Right lobe of liver (tissue), 6 donors: ENCODE results near the gene RNASET2. TPM values are rescaled to one million over a fixed set of nuclear protein-coding genes. Genes with fewer than 3 reads are reported as not detected.

ENCODE experiments used
- ATAC-seq, 4 donors: fragments of 200-7000 bp; cut with Tn5 transposase; one replicate each; pipeline ENCODE4 v1.9.1; 2020; ENCODE audit warnings: mild to moderate bottlenecking in 4 of 4, moderate library complexity in 4 of 4
- DNase-seq, 3 donors: peaks; one replicate each; pipeline ENCODE4 v3.0.0-alpha.2; 2020
- H3K27ac ChIP-seq, 3 donors: fragments of 200-600 bp; one replicate each; pipeline ENCODE4 v1.8.0; 2022
- H3K27me3 ChIP-seq, 2 donors: fragments of 200-600 bp; one replicate each; pipeline ENCODE4 v1.8.0; 2022
- H3K36me3 ChIP-seq, 4 donors: fragments of 200-600 bp; sonication (generic) in 1 of 4; one replicate each; pipeline versions ENCODE4 v1.5.1 to v1.8.0; 2017 to 2022; ENCODE audit warnings: control low read depth in 1 of 4
- H3K4me1 ChIP-seq, 4 donors: fragments of 200-600 bp; sonication (generic) in 1 of 4; one replicate each; pipeline versions ENCODE4 v1.5.1 to v1.8.0; 2017 to 2022; ENCODE audit warnings: control low read depth in 1 of 4
- H3K4me3 ChIP-seq, 3 donors: fragments of 200-600 bp; one replicate each; pipeline ENCODE4 v1.8.0; 2022
- H3K9me3 ChIP-seq, 4 donors: fragments of 200-600 bp; sonication (generic) in 1 of 4; one replicate each; pipeline versions ENCODE4 v1.5.1 to v1.8.0; 2017 to 2022; ENCODE audit warnings: control low read depth in 1 of 4
- POLR2A ChIP-seq: fragments of 450-650 bp; IDR thresholded peaks from one replicate; pipeline ENCODE4 v1.6.1; 2017; ENCODE audit warnings: antibody characterized with exemption, mild to moderate bottlenecking
- WGBS: methylation state at CpG from one replicate; pipeline ENCODE4 v1.1.6; 2018; ENCODE audit warnings: low coverage, low lambda C conversion rate; ENCODE audit not compliant: insufficient coverage; ENCODE audit errors: missing lambda C conversion rate; 5-methylcytosine and 5-hydroxymethylcytosine counted together
- intact Hi-C, 2 donors: fragments of 100-400 bp; cut with DNase I; formaldehyde crosslinking; loops; one replicate each; pipeline versions ENCODE4 v1.11.2 to v1.14.1; 2022
- total RNA-seq, 6 experiments: library from RNA; depleted of rRNA in 2 of 6; stranded (reverse); fragments of >200 nt in 2 of 6; fragmentation: NEBNext Ultra II Directional in 3 of 6; extraction: Animal tissue kit (Norgen Biotek cat#: 25700) in 3 of 6; gene quantifications; one replicate each; pipeline versions ENCODE4 v1.1.0 to v1.2.4, GENCODE V29; 2016 to 2023
- TF ChIP-seq, protein P1 (sequence below), 4 donors: fragments of 200-600 bp in 3 of 4; fragments of 450-650 bp in 1 of 4; IDR thresholded peaks; one replicate each; pipeline versions ENCODE4 v1.5.1 to v1.8.0; 2016 to 2022; ENCODE audit warnings: antibody characterized with exemption in 4 of 4, mild to moderate bottlenecking in 2 of 4
- donor health status: DM: no; HTN: yes; CAD: no.
- donor health status: DM: no; HTN: no; CAD: no.
- donor health status: DM: no; HTN: no; CAD: no.
- donor health status: DM: no; HTN: yes; CAD: no.
- donor health status: DM: no; HTN: yes; CAD: no.

Gene RNASET2
- total RNA-seq, 6 experiments from 2014 or later = 21.7 to 48.4 (median 30.8) TPM

DNA sequence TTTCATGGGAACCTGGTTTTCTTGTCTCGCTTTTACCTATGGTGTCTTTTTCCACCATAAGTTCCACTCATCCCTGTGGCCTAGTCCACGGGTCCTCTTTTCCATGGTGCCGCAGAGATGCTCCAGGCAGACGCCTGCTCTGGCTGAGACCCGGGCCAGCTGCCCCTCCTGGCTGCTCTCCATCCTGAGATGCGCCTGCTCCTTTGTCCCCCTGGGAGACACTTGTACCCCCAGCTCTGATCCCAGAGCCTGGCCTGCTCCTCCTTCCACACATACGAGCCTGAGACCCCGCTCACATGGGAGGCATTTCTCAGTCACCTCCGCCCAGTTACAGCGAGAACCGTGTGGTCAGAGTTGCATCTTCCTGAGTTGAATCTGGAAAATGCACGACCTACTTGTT lies 29.6 kb downstream of the RNASET2 start:
- Histone ChIP-seq H3K27ac (no peak overlapping the region), H3K27me3 (no peaks in the 10 kb centered on the region), H3K9me3 (no peaks in the 10 kb centered on the region), H3K36me3 (no peaks in the 10 kb centered on the region), H3K4me3 (no peak overlapping the region), H3K4me1 (no peaks in the 10 kb centered on the region)
- TF ChIP-seq POLR2A = no peak
- TF ChIP-seq, protein P1, sequence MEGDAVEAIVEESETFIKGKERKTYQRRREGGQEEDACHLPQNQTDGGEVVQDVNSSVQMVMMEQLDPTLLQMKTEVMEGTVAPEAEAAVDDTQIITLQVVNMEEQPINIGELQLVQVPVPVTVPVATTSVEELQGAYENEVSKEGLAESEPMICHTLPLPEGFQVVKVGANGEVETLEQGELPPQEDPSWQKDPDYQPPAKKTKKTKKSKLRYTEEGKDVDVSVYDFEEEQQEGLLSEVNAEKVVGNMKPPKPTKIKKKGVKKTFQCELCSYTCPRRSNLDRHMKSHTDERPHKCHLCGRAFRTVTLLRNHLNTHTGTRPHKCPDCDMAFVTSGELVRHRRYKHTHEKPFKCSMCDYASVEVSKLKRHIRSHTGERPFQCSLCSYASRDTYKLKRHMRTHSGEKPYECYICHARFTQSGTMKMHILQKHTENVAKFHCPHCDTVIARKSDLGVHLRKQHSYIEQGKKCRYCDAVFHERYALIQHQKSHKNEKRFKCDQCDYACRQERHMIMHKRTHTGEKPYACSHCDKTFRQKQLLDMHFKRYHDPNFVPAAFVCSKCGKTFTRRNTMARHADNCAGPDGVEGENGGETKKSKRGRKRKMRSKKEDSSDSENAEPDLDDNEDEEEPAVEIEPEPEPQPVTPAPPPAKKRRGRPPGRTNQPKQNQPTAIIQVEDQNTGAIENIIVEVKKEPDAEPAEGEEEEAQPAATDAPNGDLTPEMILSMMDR (IDR thresholded peaks at IDR 0.05) = no peak
- intact Hi-C loops = no loop called here
- ATAC-seq (no peak), DNase-seq (no peak)
- 85% methylated on average over 6 of the region's 12 CpGs for WGBS

DNA sequence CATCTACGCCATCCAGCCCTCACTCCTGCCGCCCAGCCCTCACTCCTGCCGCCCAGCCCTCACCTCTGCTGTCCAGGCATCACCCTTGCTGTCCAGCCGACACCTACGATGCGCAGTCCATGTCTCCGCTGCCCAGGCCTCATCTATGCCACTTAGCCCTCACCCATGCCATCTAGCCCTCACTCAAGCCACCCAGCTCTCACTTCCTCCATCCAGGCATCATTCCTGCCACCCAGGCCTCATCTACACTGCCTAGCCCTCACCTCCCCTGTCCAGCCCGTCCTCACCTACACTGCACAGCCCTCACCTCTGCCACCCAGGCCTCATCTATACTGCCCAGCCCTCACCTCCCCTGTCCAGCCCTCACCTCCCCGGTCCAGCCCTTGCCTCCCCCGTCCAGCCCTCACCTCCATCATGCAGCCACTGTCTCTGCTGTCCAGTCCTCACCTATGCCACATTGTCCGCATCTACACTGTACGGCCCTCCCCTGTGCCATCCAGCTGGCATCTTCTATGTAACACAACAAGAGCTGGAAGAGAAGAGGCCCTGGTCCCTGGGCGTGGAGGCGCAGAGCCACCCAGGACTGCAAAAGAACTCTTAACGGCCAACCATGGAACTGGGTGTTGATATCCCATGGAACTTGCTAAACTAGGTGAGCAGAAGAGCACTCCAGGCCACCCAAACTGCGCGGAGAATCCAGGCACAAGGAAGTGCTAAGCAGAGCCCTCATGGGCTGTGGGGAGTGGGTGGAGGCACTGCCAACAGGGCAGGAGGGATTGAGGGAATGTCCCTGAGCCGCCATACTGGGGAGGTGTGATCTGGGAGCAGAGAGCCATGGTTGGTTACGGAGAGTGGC lies 31.0 kb downstream of the RNASET2 start:
- 89% methylated on average over 16 of the region's 19 CpGs for WGBS
- DNase-seq = no peak
- no peaks in the 10 kb centered on the region for H3K36me3 ChIP-seq

DNA sequence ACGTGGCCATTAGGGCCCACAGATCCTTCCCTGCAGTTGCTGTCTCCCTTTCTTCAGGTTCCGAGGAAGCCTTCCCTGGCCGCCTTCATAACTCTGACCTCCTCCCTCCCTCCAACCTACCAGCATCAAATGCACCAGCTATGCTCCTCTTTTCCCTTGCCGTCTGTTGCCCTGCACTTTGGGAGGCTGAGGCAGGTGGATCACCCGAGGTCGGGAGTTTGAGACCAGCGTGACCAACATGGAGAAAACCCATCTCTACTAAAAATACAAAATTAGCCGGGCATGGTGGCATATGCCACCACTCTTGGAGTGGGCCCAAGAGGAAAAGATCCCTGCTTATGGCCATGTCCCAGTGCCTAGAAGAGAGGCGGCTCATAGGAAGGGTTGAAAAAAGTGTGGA lies 31.8 kb downstream of the RNASET2 start:
- ATAC-seq = no peak
- WGBS = 99% methylated on average over 9 of the region's 9 CpGs
- Histone ChIP-seq H3K4me3 (no peak overlapping the region), H3K27me3 (no peaks in the 10 kb centered on the region), H3K4me1 (no peaks in the 10 kb centered on the region), H3K36me3 (no peaks in the 10 kb centered on the region), H3K27ac (no peak overlapping the region), H3K9me3 (no peaks in the 10 kb centered on the region)
- intact Hi-C loops = no loop called here
- TF ChIP-seq, protein P1 (IDR thresholded peaks at IDR 0.05) = no peak
- TF ChIP-seq POLR2A = no peak
- DNase-seq = no peak

More for the DNA sequence above, 31.0 kb downstream of the RNASET2 start:
- peak in 1 of 4 donors; percentile 33 for ATAC-seq
- Histone ChIP-seq H3K27me3 (no peaks in the 10 kb centered on the region), H3K27ac (no peak overlapping the region), H3K4me3 (no peak overlapping the region), H3K9me3 (no peaks in the 10 kb centered on the region), H3K4me1 (no peaks in the 10 kb centered on the region)
- TF ChIP-seq POLR2A = no peak
- TF ChIP-seq, protein P1 (IDR thresholded peaks at IDR 0.05) = no peak
- intact Hi-C loops = no loop called here

GRCh38 chr6:166922937-166923336 lies 33.4 kb downstream of the RNASET2 start:
- intact Hi-C loops = no loop called here
- no peaks in the 10 kb centered on the region for H3K36me3 ChIP-seq
- H3K4me1 ChIP-seq = no peaks in the 10 kb centered on the region
- no peak overlapping the region for H3K4me3 ChIP-seq
- WGBS = 95% methylated on average over 6 of the region's 7 CpGs
- H3K9me3 ChIP-seq = no peaks in the 10 kb centered on the region
- H3K27ac ChIP-seq = no peak overlapping the region
- DNase-seq = no peak
- no peak for ATAC-seq
- H3K27me3 ChIP-seq = no peaks in the 10 kb centered on the region
- no peak for TF ChIP-seq POLR2A
- TF ChIP-seq, protein P1 (IDR thresholded peaks at IDR 0.05) = no peak
